Bone marrow (tissue), 2 donors: ENCODE data around the gene FLT3LG.

Experiments
- DNase-seq, 2 donors: peaks; one replicate each; lab custom pipeline; 2025; lab: John Stamatoyannopoulos, UW

FLT3LG gene, protein sequence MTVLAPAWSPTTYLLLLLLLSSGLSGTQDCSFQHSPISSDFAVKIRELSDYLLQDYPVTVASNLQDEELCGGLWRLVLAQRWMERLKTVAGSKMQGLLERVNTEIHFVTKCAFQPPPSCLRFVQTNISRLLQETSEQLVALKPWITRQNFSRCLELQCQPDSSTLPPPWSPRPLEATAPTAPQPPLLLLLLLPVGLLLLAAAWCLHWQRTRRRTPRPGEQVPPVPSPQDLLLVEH

DNA sequence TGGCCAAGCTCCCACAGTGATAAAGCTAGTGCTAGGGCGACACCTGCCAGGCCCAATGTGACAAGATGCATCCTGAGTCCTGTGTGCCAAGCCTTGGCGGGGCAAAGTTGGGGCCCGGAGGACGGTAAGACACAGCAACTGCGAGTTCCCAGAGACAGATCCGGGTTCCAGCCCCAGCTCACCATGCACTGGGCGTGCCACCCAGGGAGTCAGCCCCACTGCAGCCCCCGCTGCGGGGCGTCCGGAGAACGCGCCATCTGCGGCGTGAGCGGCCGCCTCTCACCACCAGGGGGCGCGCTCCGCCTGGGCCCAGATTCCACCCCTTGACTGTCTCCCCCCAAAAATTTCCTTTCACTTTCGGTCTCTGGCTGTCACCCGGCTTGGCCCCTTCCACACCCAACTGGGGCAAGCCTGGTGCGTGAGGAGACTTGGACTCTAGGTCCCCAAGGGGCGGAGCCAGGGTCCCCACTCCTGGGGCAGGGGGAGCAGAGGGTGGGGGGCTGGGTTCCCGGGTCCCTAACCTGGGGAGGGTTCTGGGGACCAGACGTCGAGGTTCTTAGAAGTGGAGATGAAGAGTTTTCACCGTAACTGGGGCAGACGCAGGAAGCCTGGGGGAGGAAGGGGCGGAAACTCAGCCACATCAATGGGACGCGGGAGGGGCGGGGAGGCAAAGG is at the start of gene FLT3LG:
Gene FLT3LG, plus strand, starts transcription at position 348 of the 674 bp plus-strand sequence. CDS start 425 bp downstream, outside the sequence.
- peak; percentile 66 to 92 for DNase-seq

DNA sequence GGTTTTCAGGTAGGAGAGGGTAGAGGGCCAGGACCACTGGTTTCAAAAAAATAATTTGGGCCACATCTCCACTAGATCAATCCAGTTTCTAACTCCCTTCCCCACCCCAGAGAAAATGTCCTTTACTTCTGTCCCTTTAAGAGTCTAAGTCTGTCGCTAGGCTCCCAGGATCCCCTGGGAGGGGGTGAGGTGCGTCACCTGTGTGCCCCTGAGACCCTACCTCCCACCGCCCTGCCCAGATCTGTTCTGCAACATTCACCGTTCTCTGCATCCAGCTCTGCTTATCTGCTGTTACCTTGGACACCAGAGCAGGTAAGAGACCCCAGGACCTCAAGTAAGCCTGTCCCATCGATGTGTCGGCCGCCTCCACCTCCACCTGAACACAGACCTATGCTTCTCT is 48.8 kb upstream of the FLT3LG start, which contains the start of gene GFY:
Gene GFY, plus strand, starts transcription at position 211 of the 400 bp plus-strand sequence. CDS start 1,043 bp downstream, outside the sequence.
- no peak for DNase-seq

DNA sequence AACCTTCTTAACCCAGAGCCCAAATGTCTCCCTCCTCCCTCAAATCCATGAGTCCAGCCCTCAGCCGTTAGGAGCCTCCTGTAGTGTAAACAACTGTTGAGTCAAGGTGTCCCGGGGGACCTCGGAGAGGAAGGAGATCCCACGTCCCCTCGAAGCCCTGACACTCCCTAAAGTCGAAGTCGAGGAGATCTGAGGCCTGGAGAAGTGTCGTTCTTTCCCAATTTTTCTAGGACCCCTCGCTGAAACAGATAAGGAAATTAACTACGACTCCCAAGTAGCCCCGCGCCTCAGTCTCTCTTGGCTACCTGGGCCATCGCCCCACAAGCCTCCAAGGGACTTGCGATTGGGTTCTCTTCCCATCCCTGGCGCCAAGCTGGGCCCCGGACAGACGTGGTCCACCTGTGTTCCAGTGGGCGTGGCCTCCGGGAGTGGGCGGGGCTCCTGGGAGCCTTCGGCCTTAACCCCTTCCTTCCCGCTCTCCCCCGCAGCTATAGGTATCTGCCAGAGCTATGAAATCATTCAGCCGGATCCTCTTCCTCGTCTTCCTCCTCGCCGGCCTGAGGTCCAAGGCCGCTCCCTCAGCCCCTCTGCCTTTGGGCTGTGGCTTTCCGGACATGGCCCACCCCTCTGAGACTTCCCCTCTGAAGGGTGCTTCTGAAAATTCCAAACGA is 48.0 kb upstream of the FLT3LG start:
- no peak for DNase-seq

DNA sequence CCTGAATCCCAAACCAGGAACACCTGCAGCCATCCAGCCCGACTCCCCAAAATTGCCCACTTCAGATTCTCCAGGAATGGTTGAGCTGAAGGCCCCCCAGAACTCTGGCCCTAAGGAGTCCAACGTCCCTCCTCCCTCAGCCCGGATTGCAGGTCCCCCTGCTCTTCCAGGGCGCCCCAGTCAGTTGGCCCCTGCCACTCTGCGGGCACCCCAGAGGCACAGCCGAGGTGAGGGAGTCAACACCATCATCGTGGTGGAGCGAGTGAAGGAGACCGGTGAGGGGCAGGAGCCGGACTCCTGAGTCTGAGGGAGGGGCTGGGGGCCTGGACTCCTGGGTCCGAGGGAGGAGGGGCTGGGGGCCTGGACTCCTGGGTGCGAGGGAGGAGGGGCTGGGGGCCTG is 46.7 kb upstream of the FLT3LG start:
- DNase-seq: no peak

DNA sequence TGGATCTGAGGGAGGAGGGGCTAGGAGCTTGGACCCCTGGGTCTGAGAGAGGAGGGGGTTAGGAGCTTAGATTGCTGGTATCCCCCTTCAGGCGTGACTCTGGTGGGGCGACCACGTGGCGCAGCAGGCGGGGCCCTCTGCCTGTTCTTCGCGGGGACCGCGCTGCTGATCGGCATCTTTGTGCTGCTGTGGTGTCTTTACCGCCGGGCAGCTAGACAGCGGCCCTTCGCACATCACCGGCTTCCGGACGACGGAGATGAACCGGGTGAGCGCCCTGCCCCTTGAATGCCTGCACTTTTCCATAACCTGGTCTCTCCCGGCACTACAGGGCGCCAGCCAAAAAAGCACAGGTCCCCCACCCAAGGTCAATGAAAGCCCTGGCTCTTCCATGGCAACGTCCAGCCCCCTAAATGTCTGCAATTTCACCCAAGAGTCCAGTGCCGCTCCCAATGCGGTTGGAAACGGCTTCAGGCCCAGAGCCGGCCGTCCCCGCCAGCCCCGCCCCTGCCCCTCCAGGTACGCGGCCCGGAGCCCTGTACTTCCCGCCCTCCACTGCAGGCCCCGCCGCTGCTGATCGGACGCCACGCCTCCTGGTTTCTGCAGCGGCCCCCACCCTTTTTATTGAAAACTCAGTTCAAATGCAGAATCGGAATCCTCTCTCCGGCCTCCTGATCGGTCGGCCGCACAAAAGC is 46.0 kb upstream of the FLT3LG start:
- no peak for DNase-seq

DNA sequence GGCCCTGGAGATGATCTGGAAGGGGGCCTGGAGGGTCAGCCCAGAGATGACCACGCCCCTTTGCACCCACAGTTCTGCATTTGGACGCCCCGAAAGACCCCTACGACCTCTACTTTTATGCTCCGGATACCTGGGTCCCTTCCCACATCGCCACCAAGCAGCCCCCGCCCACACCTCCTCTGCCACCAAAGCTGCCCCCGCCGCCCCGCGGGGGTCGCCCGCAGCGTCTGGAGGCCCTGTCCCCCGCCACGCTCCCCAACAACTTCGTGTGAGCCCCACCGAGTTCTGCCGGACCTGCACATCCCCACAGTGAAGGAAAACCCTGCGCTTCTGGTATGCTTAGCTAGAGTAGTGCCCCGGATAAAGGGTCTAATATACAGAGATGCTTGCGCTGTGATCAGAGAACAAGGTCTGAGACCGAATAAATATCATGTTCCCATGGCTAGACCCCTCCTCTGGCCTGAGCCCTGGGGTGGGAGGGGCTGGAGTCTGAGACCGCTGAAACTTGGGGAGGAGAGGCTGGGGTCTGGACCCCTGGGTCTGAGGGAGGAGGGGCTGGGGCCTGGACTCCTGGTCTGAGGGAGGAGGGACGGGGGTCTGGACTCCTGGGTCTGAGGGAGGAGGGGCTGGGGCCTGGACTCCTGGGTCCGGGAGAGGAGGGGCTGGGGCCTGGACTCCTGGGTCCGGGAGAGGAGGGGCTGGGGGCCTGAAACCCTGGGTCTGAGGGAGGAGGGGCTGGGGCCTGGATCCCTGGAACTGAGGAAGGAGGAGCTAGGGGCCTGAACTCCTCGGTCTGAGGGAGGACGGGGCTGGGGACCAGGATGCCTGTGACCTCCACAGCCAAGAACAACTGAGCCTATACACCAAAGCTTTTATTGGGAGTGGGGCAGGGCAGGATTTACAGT is 45.2 kb upstream of the FLT3LG start:
- DNase-seq: no peak

DNA sequence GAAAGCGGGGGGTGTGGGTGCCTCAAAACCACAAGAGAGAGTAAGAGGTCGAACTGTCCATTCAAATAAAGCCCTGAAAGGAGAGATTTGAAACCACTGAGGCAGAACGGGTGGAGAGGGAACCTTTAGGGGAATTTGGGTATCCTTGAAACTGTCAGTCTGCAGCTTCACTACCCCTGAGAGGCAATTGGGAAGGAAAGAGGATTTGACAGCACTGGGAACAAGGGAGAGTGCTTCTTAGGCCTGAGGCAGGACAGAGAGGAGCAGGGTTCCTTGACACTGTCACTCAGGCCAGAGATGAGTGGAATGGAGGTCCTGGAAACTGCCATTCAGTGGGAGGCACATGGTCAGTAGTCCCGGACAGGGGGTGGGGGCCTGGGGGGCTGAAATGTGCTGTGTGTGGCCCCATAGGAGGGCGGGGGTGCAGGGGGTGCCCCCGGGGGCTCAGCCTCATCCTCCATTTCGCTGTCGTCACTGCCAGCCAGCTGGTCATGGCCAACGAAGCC is 43.8 kb upstream of the FLT3LG start:
- no peak for DNase-seq

DNA sequence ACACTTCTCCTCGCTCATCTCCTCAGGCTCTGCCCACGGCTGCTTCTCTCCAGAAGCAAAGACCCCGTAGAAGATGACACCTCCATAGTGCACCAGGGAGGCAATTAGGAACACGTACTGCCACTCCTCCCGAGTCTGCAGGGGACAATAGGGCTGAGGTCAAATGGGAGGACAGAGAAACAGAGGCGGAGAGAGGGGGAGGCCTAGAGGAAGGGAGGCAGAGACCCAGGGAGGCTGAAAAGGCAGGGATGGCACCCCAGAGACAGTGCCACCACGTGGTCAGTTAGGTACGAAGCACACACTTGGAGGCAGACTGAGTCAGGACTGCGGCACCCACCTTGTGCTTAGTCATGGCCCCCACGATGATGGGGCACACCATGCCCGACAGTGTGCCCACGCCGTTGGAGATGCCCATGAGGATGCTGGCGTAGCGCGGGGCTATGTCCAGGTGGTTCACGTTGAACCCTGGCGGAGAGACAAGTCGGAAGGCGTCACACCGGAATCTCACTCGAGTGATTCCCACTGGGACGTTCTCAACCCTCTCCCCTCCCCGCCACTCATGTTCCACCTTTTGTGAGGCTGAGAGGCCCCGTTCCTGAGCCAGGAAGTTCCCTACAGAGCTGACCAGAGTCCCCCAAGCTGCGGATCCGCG is 43.2 kb upstream of the FLT3LG start:
- no peak for DNase-seq

DNA sequence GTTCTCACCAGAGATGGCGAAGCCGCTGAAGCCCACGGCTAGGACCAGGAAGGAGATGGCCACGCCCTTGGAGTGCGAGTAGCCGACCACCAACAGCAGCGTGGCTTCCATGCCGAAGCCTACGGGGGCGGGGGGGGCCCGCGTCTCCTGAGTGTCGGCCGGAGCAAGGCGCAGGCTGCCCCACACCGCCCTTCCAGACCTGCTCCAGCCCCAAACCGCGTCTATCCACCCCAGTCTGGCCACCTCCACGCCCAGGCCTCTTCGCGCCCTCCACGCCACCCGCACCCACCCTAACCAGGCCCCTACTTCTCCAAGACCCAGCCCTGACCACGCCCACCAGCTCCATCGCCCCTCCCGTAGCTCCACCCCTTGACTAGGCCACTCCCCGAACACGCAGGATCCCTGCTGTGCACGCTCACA is 42.7 kb upstream of the FLT3LG start:
- DNase-seq: no peak

DNA sequence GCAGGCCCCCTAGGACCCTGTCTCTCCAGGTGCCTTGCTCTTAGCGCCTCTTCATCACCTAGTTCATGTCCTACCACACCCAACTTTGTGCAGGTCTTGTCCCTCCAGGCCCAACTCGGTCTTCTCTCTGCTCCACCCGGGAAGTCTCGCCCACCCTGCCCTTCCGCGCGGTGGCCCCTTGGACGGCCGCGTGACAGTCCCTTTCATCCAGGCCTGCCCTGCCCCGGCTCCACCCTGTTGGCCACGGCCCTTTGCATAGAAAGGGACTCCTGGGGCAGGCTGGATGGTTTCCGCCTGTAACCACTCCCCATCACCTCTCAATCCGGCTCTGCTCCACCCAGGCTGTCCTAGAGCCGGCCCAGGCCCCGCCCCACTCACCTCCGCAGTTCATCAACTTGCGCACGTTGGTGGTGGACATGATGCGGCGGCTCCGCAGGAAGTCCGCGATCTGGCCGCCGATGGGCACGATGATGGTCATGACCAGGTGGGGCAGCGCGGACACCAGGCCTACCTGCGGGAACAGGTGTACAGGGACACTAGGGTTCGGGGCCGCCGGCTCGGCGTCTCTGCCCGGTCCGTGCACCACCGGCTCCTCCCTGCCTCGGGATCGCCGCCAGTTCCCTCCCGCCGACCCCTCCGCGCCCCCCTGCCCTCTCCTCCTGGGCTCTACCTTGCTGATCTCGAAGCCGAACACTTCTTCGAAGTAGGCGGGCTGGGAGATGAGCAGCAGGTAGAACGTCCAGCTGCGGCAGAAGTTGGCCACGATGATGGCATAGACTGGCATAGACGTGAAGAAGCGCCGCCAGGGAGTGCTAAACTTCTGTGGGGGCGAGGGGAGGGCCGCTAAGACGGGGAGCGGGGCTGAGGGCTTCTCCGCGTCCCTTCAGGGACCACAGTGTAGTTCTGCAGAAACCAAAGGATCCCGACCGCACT is 41.6 kb upstream of the FLT3LG start:
- DNase-seq: no peak

DNA sequence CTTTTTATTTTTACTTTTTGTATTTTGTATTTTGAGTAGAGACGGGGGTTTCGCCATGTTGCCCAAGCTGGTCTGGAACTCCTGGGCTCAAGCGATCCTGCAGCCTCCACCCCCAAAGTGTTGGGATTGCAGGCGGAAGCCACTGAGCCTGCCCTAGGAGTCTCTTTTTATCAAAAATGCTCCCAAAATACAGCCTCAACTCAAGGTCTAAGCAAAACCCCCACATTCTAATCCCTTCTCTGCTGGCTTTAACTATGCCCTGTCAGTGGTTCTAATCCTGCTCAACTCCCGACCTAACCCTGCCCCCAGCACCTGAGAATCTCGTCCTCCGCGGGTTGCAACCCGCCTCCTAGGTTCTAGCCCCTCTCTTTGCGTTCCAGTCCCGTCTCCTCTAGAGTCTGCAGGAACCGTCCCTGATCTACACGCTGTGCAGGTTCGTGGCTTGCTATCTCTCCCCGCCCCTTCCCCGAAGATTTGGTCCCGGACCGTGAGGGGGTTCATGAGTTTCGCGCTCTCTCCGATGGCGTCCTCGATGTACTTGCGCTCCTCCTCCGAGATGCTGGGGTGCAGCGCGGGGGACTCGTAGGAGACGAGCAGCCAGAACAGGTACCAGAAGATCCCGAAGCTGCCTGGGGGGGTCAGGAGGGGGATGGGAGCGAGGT is 40.6 kb upstream of the FLT3LG start:
- no peak for DNase-seq

DNA sequence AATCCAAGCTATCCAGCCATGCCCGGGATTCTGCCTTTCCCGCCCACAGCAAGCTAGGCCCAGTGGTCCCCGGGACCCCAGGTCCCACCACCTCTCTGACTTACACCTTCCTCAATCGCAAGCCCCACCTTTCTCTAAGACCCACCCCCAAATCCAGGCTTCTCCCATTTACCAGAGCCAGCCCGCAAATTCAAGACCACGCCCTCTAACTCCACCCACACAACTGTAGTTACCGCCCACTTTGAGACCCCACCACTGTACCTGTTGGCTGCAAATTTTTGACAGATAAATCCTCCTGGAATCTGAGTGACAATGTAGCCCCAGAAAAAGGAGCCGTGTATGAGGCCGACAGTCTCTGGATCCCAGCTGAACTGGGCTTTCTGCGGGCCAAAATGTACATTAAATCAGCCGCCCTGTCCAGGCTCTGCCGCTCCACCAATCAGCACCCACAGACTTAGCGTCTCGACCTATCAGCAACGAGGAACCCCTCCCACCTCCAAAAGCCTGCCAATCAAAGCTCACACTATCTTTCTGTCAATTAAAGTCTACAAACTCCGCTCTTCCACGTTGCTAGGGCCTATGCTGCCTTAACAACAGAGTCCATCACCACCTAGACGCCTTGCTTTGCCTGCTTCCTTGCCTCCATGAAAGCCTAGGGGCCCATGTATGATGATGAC is 39.0 kb upstream of the FLT3LG start:
- no peak for DNase-seq

DNA sequence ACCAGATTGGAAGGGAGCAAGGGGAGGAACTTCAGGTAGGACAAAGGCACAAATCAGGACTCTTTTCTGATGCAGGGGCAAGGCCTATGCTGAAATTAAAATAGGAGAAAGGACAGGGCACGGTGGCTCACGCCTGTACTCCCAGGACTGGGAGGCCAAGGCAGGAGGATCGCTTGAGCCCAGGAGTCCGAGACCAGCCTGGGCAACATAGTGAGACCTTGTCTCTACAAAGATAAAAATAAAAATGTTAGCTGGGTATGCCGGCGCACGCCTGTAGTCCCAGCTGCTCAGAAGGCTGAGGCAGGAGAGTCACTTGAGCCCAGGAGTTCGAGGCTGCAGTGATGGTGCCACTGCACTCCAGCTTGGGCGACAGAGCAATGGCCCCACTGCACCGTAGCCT is 38.3 kb upstream of the FLT3LG start:
- no peak for DNase-seq

DNA sequence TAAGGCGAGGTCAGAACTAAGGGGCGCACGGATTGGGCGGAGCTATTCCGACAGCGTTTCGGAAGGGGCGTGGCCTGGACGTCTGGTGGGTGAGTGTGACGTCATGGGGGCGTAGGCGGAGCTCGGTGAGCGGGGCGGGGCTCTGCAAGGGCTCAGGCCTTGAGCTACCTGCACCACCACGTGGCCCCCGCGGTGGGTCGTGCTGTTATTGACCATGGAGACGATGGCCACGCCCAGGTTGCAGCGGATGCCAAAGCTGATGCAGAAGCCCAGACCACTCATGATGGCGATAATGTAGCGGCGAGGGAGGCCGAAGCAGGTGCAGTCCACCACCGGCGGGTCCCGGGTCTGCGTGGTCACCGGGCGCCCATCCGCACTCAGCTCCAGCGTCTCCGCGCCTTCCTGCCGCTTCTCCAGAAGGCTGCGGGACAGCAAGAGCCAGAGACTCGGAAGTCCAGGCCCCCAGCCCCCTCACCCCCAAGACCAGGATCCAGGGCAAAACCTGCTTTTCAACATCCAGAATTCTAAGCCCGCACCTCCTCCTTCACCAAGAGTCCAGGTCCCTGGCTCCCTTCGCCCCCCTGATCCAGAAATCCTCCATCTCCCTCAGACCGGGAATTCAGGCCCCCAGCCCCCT is 37.5 kb upstream of the FLT3LG start:
- no peak for DNase-seq

DNA sequence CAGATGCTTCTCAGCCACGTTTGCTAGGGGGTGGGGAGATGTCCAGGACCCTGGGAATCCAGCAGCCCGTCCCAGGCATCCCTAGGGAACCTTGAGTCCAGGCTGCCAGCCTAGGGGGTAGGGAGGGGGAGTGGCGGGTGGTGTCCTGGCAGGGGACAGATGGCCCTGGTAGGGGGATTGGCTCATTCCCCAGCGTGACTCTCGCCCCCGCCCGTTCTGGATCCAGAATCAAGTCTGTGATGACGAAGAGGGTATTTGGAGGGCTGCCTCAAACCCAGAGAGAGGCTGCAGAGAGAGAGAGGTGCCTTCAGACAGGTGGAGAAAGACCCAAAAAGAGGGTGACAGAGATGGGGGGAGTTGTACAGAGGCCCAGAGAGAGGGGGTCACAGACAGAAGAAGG is 36.8 kb upstream of the FLT3LG start:
- DNase-seq: no peak

DNA sequence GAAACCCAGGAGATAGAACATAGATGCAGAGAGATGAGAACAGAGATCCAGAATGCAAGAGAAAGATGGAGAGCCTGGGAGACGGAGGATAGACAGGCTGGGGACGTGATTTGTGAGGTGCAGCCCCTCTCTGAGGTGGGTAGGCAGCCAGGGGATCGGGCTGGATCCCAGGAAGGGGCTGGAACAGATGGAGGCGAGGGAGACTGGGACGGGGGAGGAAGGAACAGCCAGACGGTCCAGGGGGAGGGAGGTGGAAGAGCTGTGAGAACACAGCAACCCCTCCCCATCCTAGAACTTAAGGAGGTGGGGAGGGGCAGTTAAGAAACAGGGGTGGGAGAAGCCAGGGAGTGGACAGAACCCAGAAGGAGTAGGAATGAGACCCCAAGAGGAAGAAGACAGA is 35.8 kb upstream of the FLT3LG start:
- DNase-seq: no peak

DNA sequence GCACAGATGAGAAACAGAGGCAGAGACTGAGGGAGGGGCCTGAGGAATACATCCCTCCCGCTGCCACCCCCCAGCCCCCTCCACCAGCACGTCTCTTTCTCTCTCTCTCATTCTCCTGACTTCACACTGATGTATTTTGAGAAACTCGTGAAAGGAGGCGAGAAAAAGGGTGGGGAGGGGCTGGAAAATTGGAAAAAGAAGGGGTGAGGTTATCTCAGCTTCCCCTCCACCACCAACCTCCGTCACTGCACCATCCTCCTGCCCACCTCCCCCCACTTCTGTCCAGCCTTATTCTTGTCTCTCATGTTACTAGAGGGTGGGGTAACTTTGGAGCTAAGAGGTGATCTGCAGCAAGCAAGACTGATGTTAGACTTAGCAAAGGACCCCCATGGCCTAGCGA is 34.2 kb upstream of the FLT3LG start:
- no peak for DNase-seq
